Nephron (organoid): ENCODE results near the gene C2CD3.

ENCODE experiments used
- H3K27ac Mint-ChIP-seq, 3 experiments: 2 replicates each; pipeline ENCODE4 v1.8.0; 2020; ENCODE audit warnings: mixed read lengths in 3 of 3, mild to moderate bottlenecking in 2 of 3, moderate library complexity in 1 of 3
- H3K27me3 Mint-ChIP-seq: 2 replicates; pipeline ENCODE4 v1.8.0; 2021; ENCODE audit warnings: low read depth, mild to moderate bottlenecking, moderate library complexity, mixed read lengths
- H3K36me3 Mint-ChIP-seq: 2 replicates; pipeline ENCODE4 v1.8.0; 2020; ENCODE audit warnings: low read depth, mixed read lengths
- H3K4me1 Mint-ChIP-seq: 2 replicates; pipeline ENCODE4 v1.8.0; 2020; ENCODE audit warnings: mixed read lengths
- H3K4me3 Mint-ChIP-seq, 3 experiments: 2 replicates each; pipeline ENCODE4 v1.8.0; 2020; ENCODE audit warnings: mild to moderate bottlenecking in 3 of 3, mixed read lengths in 3 of 3, moderate library complexity in 2 of 3
- H3K9me3 Mint-ChIP-seq: 2 replicates; pipeline ENCODE4 v1.8.0; 2020; ENCODE audit warnings: mixed read lengths
- TF ChIP-seq, protein P1 (sequence below), 3 experiments: fragments of 200-600 bp; sonication (generic); IDR thresholded peaks; one replicate each; pipeline ENCODE4 v1.5.0; 2021; ENCODE audit warnings: antibody characterized with exemption in 3 of 3; ENCODE audit not compliant: unreplicated experiment in 3 of 3

Gene C2CD3

DNA sequence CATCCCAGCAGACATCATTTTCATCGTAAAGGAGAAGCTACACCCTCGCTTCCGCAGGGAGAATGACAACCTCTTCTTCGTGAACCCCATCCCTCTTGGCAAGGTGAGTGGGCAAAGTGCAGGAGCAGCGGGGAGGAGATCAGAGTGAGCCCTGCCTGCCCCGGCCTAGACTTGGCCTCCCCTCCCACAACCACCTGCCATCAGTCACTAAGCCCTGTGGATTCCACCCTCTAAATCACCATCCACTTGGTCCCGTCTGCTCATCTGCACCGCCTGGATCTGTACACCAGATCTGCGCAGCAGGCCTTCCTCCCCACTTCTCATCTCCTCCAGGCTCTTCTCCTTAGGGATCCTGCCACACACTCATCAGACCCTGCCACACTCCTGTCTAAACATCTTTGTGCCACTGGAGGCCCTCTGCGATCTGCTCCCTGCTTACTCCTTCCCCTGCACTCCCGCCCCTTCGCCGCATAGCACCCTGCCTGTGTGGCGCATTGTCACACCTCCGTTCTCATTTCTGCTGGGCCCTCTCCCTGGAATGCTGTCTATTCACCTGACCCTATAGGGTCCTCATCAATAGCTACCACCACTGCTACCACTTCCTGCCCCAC, 202.3 kb downstream of the C2CD3 start:
- H3K27ac Mint-ChIP-seq: no peak overlapping the region
- H3K4me1 Mint-ChIP-seq: peaks cover 7% of the 10 kb centered on the region
- no peaks in the 10 kb centered on the region for H3K36me3 Mint-ChIP-seq
- H3K4me3 Mint-ChIP-seq: no peak overlapping the region
- peaks cover 13% of the 10 kb centered on the region for H3K27me3 Mint-ChIP-seq
- TF ChIP-seq, protein P1, sequence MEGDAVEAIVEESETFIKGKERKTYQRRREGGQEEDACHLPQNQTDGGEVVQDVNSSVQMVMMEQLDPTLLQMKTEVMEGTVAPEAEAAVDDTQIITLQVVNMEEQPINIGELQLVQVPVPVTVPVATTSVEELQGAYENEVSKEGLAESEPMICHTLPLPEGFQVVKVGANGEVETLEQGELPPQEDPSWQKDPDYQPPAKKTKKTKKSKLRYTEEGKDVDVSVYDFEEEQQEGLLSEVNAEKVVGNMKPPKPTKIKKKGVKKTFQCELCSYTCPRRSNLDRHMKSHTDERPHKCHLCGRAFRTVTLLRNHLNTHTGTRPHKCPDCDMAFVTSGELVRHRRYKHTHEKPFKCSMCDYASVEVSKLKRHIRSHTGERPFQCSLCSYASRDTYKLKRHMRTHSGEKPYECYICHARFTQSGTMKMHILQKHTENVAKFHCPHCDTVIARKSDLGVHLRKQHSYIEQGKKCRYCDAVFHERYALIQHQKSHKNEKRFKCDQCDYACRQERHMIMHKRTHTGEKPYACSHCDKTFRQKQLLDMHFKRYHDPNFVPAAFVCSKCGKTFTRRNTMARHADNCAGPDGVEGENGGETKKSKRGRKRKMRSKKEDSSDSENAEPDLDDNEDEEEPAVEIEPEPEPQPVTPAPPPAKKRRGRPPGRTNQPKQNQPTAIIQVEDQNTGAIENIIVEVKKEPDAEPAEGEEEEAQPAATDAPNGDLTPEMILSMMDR (IDR thresholded peaks at IDR 0.05; ENCODE audit: unreplicated experiment in 3 of 3): no peak
- H3K9me3 Mint-ChIP-seq: no peaks in the 10 kb centered on the region

DNA sequence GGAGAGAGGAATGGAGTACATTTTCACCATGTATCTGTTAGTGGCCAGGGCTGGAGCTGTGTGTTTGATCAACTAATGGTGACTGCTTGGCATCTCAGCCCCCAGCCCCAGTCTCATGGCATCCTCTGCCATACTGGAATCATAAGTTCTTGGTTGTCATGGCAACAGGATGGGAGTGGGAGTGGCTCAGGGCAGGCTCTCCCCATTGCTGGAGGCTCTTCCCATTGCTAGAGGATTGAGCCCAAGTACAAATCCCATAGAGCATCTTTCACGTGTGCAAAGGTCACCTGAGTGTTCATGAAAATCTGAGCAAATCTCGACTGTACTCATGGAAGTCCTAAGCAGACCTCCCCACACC, 205.1 kb downstream of the C2CD3 start:
- TF ChIP-seq, protein P1 (IDR thresholded peaks at IDR 0.05; ENCODE audit: unreplicated experiment in 3 of 3): no peak
- Mint-ChIP-seq H3K27me3 (peaks cover 17% of the 10 kb centered on the region), H3K4me3 (no peak overlapping the region), H3K27ac (no peak overlapping the region), H3K36me3 (no peaks in the 10 kb centered on the region), H3K9me3 (no peaks in the 10 kb centered on the region), H3K4me1 (peaks cover 7% of the 10 kb centered on the region)

DNA sequence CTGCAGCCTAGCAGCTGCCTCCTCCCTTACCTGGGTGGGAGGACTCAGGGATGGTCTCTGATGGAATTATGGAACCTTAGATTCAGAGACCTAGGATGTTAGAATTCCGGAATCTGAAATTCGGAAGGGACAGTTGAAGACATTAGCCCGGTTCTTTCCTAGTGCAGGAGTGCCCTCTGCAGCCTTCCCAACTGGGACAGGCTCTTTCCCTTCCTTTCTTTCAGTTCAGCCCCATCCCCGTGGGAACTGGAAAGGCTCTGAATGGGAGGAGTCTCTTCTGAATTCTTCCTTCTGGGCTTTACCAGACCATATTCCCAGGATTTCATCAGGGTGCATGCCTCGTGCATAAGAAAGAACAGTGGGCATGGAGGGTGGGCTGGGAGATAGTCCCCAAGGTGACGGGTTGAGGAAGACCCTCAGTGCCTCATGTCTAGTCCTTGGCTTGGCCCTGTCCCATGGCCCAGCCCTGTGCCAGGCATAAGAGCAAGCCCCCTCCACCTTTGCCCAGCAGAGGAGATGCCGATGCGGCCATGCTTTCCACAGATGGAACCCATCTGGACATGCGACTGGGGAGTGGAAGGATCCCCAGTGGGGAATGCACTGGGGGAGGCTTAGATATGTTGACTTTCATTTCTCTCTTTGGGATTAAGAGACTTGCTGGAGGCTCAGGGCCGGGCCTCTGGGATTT, 205.6 kb downstream of the C2CD3 start:
- TF ChIP-seq, protein P1 (IDR thresholded peaks at IDR 0.05; ENCODE audit: unreplicated experiment in 3 of 3): no peak
- Mint-ChIP-seq H3K27ac (no peak overlapping the region), H3K9me3 (no peaks in the 10 kb centered on the region), H3K4me1 (peaks cover 7% of the 10 kb centered on the region), H3K27me3 (peaks cover 17% of the 10 kb centered on the region), H3K4me3 (no peak overlapping the region), H3K36me3 (no peaks in the 10 kb centered on the region)

DNA sequence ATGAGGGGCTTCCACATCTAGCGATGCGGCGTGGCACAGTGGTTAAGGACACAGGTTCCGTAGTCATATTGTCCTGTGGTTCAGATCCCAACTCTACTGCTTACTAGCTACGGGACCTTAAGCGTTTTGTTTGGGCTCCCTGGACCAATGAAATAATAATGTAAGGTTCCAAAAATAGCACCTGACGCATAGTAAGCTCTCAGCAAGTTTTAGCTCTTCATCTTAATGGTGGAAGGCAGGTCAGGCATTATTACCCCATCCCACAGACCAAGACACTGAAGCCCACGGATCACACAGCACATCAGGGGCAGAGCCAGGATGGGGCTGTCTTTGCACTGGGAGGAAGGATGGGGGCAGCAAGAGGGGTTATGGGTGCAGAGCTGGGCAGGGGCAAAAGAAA, 206.9 kb downstream of the C2CD3 start:
- H3K4me1 Mint-ChIP-seq: peaks cover 5% of the 10 kb centered on the region
- TF ChIP-seq, protein P1 (IDR thresholded peaks at IDR 0.05; ENCODE audit: unreplicated experiment in 3 of 3): no peak
- no peaks in the 10 kb centered on the region for H3K9me3 Mint-ChIP-seq
- no peak overlapping the region for H3K27ac Mint-ChIP-seq
- H3K4me3 Mint-ChIP-seq: no peak overlapping the region
- H3K36me3 Mint-ChIP-seq: no peaks in the 10 kb centered on the region
- H3K27me3 Mint-ChIP-seq: peaks cover 17% of the 10 kb centered on the region
